Activated CD4-positive, alpha-beta T cell treated with anti-CD3 and anti-CD28 coated beads for 48 hours (primary cell): ENCODE data around the gene ANKZF1.

Source experiments
- DNase-seq: peaks from one replicate; pipeline ENCODE4 v3.0.0-alpha.2; 2020

Gene ANKZF1

DNA sequence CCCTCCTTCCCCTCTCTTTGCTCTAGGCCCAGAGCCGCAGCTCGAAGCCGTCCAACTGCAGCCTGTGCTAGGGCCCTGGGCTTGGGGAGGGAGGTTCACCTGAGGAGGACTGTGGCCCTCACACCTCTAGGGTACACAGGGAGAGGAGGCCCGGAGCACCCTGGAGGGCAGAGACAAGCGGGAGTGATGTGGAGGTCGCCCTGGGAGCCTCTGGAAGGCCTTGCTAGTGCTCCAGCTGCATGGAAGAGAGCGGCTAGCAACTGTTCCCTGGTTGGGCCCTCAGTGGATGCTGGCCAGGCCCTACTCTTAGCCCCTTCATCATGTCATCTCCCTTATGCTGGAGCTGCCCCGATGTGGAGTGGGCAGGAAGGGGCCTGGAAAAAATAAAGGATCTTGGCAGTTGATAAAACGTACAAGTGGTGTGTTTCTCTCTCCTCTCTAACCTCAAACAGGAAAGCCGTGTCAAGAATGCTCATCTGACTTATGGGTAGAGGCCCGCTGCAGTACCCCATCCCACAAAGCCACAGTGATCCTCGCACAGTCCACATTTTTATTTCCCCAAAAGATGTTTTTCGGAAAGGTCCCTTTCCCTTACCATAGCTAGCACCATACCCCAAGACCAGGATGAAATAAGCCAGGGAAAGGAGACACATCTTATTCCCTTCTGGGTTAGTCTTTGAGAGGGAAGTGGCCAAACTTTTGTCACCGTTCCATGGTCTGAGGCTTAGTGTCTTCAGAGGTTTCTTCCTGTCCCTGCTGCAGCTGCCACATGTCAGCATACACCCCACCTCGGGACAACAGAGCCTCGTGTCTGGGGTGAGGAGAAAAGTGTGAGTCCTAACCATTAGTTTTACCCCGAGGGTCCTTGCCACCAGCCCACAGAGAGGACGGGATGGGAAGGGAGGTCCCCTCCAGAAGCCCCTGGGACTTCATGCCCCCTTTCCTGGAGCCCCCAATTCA lies 20.1 kb upstream of the ANKZF1 start:
- no peak for DNase-seq

GRCh38 chr2:219210196-219210885 lies 19.3 kb upstream of the ANKZF1 start:
- no peak for DNase-seq

- no peak for DNase-seq
These were observed 18.7 kb upstream of the ANKZF1 start for GRCh38 chr2:219210886-219211362.

DNA sequence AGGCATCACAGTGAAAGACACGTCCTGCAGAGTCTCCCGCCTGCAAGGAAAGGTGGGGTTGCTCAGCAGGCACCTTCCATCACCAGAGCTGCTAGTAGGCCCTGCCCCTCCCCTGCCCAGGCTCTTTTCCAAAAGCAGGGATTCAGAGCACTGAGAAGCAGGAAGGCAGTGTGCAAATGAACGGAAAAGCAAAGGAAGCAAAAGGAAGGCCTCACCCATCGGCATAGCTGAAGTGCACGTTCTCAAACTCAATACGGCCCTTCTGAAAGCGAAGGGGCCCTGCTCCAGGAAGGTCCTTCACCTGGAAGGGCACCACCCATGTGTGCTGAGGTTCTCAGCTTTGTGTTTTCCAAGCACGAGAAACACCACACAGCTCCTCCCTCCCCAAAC lies 16.6 kb upstream of the ANKZF1 start:
- DNase-seq: no peak

GRCh38 chr2:219213486-219214071 lies 16.0 kb upstream of the ANKZF1 start:
- no peak for DNase-seq

- DNase-seq: no peak
These were observed 15.5 kb upstream of the ANKZF1 start for GRCh38 chr2:219214141-219214540.

GRCh38 chr2:219214786-219215185 lies 14.8 kb upstream of the ANKZF1 start:
- no peak for DNase-seq

DNA sequence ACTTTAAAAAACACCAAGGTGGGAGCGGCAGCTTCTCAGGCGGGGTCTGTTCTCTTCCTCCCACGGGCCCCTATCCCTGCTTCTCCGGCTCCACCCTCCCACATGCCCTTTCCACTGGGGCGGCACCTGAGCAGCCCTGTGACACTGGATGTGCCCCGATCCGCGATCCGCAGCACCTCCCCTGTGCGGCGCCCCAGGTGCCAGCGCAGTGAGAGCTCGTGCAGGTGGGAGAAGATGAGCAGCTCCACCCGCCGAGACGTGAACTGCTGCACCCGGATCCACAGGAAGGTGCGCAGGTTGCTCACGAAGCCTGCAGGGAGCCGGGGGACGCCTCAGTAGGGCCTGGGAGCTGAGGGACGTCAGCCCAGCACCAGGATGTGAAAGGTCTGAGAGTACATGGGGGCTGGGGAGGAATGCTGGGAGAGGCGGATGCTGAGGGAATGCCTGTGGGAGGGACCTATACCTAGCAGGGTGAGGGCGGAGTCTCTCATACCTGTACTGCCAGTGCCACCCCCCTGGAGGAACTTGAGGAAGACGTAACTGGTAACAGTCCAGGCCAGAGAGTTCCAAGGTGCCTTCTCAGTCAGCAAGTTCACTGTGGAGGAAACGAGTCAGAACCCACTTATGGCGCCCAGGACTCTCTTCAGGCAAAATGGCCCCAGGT lies 13.6 kb upstream of the ANKZF1 start:
- no peak for DNase-seq

- DNase-seq: no peak
These were observed 13.1 kb upstream of the ANKZF1 start for GRCh38 chr2:219216535-219216915.

GRCh38 chr2:219218217-219218731 lies 11.3 kb upstream of the ANKZF1 start:
- peak; percentile 42 for DNase-seq

DNA sequence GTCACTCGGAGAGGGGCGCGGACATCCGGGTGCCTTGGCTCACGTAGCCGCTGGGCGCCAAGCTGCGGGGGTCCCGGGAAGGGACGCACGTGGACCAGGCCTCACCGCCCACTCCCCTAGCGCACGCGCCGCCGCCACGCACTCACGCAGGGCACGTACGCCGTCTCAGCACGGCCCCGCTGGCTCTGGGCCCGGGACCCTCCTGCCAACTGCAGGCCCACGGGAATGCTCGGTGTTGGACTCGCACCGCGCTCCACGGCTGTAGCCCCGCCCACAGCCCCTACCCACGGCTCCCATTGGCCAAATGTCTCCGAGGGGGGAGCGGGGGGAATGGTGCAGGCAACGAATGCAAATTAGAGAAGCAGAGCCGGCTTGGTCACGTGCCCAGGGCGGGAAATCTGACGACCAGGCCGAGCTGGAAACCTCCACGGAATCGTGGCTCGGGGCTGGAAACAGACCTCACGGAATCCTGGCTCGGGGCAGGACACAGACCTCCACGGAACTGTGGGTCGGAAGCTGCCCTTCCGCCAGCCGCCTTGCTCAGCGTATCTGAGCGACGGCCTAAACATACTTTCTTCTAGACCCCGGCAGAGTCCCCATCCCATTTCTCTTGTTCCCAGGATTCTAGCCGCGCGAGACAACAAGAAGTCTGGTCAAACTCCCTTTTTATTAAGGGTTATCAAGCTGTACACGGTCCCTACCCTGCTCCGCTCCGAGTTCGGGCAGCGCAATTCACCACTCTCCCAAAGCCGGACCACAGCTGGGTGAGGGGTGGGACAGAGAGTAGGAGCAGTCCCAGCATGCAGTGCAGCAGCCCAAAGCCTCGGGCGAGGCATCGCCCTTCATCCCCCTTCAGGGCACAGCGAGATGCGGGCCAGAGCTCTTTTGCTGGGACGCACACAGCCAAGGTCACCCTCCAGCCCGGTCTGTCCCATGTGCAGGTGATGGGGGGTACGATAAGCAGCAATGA lies 10.6 kb upstream of the ANKZF1 start, which contains the start of gene ABCB6:
ABCB6 (minus strand) TSS at position 227 of the 970 bp plus-strand sequence. CDS start 285 bp downstream, outside the sequence.
- peak; percentile 94 for DNase-seq

- DNase-seq: no peak
These were observed 9.6 kb upstream of the ANKZF1 start for GRCh38 chr2:219219784-219220532.

DNA sequence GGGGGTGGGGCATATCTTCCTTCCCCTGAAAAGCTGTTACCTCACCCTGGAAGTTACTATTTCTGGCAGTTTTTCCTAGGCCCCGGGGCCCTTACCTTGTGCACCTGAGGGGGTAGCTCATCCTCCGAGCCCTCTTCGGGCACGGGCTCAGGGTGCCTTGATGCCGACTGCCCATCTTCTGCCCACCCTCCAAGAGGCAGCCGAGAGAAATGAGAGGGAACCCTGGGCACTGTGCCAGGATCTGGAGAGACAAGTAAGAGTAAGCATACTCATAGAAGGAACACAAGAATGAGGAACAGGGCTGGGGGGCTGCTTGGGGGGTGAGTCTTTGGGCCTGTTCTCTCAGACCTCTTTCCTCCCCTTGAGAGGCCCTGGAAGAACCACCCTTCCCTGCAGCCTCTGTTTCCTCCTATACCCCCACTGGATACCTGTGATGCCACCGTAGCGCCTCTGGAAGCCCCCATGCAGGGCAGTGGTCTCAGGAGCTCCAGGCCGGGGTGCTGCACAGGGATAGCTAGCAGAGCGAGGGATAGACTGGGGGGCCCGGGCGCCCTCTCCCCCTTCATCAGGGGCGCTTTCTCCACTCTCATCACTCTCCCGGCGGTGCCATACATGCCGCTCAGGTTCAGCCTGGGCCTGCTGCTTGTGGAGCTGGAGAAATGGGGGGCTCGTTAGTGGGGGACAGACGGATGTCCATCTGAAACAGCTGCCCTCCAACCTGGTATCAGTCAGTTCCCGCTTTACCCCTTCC lies 8.8 kb upstream of the ANKZF1 start:
- DNase-seq: no peak

DNA sequence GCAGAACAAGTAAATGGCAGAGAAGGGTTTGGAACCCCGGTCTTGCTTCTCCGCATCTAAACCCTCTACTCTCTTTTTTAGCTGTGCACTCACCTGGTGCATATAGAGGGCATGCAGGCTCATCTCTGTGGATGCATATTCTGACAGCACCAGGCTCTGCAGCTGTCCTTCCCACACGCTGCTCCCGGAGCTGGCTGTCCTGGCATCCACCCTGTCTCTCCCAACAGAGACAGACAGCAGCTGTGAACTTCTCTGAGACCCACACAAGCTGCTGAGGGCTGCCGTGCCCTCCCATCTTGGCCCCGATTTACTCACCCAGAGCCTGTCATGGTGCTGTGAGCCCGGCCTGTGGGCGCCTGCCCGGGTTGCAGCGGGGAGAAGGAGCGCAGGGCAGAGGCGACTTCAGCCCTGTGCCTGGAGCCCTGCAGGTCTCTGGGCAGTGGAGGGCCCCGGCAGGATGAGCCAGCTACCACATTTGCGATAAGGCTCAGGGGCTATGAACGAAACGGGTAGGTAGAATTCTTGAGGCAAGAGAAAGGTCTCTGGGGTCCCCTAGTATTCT lies 7.6 kb upstream of the ANKZF1 start:
- no peak for DNase-seq

DNA sequence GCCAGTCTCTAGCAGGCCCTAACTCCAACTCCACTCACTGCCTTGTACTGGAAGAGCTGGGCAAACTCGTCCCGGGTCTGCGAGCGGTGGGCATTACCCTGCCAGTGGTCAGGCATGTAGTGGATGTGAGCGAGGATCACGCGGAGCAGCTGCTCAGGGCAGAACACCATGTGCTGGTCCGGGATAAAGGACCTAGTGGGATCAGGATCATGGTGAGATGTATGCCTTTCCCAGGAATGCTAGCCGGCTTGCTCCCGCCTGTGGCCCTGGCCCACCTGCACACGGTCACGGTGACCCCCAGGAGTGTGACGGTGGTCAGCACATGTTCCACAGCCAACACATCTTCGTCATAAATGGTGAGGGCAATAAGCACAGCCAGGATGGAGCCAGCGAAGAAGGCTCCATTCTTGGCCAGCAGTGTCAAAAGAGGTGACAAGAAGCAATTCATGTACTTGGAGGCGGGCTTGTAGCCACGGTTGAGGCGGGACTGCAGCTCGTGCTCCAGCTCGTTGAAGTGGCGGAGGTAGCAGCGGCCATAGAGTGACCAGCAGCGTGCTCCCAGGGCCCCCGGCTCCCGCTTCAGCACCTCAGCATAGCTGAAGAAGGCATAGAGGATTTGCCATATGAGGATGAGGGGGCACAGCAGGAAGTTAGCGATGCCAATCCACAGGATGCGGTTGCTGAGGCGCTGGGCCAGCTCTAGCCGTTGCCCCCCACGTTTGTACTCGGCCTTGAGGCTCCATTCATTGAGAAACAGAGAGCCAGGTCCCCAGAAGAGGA lies 5.6 kb upstream of the ANKZF1 start:
- no peak for DNase-seq

GRCh38 chr2:219225350-219225749 lies 4.3 kb upstream of the ANKZF1 start:
- DNase-seq: no peak

DNA sequence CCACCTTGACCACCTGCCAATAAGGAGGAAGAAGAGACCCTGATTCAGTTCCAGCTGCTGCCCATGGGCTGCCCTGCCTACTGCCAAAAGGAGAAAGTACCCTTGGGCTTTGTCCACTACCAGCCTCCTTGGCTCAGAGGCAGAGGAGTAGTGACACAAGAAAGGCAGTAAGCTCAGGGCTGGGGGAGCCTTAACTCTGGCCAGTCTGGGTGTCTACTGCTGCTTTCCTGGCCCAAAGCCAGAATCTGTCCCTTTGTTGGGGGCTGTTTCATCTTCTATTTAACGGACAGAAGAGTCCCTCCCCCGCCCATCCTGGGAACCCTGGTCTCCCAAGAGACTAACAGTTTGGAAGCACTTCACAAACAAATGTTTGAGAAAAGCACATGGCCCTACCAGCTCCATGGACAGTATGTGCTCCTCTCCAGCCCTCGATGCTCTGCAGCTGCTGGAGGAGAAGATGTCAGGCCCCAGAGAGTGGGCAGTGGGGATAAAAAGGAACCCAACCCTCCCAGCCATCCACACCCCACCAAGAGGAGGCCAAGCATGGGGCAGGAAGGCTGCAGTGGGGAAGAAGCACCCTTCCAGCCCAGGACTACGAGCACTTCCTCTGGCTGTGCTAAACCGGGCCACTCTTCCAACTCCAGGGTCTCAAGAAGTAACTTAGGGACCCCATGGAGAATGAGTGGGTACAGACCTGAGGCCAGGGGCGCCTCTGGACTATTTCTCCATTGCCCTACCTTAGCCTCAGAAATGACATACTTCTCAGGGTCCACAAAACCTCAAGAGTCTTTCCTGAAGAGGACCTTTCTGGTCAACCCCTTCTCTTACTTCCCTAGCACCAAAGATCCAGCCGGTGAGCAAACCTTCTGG lies 1.3 kb upstream of the ANKZF1 start:
- no peak for DNase-seq

GRCh38 chr2:219228911-219229304 lies 698 bp upstream of the ANKZF1 start:
- DNase-seq: no peak
